IPS-20b (cell line): ENCODE data around the gene NUP188.

Experiments used
- H3K27ac ChIP-seq: one replicate; pipeline ENCODE4 v1.5.1; 2013; ENCODE audit warnings: low read length
- H3K27me3 ChIP-seq: 2 replicates; pipeline ENCODE4 v1.6.1; 2013; ENCODE audit warnings: mild to moderate bottlenecking, low read length, inconsistent platforms; ENCODE audit not compliant: insufficient read depth
- H3K36me3 ChIP-seq: 2 replicates; pipeline ENCODE4 v1.6.1; 2013; ENCODE audit warnings: low read depth, mild to moderate bottlenecking, inconsistent platforms, low read length, moderate library complexity; ENCODE audit not compliant: insufficient read depth
- H3K4me1 ChIP-seq: 2 replicates; pipeline ENCODE4 v1.6.1; 2013; ENCODE audit warnings: mild to moderate bottlenecking, control low read depth, inconsistent platforms, low read length, moderate library complexity; ENCODE audit not compliant: insufficient read depth
- H3K4me3 ChIP-seq: 2 replicates; pipeline ENCODE4 v1.5.1; 2013; ENCODE audit warnings: mild to moderate bottlenecking, low read length, inconsistent platforms
- H3K9ac ChIP-seq: 2 replicates; pipeline ENCODE4 v1.6.1; 2013; ENCODE audit warnings: low read depth, mild to moderate bottlenecking, inconsistent platforms, low read length, moderate library complexity
- H3K9me3 ChIP-seq: 2 replicates; pipeline ENCODE4 v1.6.1; 2013; ENCODE audit warnings: mild to moderate bottlenecking, low read depth, low read length, inconsistent platforms; ENCODE audit not compliant: insufficient read depth

The NUP188 gene

GRCh38 chr9:129011761-129012181 is 64.3 kb downstream of the NUP188 start:
- Histone ChIP-seq H3K27me3 (no peaks in the 10 kb centered on the region), H3K27ac (no peak overlapping the region), H3K36me3 (peaks cover 59% of the 10 kb centered on the region)

GRCh38 chr9:129012343-129012742 is 64.8 kb downstream of the NUP188 start:
- no peak overlapping the region for H3K27ac ChIP-seq
- H3K4me1 ChIP-seq = no peaks in the 10 kb centered on the region
- no peak overlapping the region for H3K9ac ChIP-seq
- no peak overlapping the region for H3K4me3 ChIP-seq
- no peaks in the 10 kb centered on the region for H3K9me3 ChIP-seq
- H3K27me3 ChIP-seq = no peaks in the 10 kb centered on the region
- H3K36me3 ChIP-seq = peaks cover 54% of the 10 kb centered on the region

More at GRCh38 chr9:129011761-129012181, 64.3 kb downstream of the NUP188 start:
- Histone ChIP-seq H3K9ac (no peak overlapping the region), H3K4me1 (no peaks in the 10 kb centered on the region), H3K4me3 (no peak overlapping the region), H3K9me3 (no peaks in the 10 kb centered on the region)

- Histone ChIP-seq H3K27me3 (no peaks in the 10 kb centered on the region), H3K36me3 (peaks cover 48% of the 10 kb centered on the region), H3K4me1 (no peaks in the 10 kb centered on the region), H3K27ac (no peak overlapping the region), H3K9me3 (no peaks in the 10 kb centered on the region), H3K9ac (no peak overlapping the region), H3K4me3 (no peak overlapping the region)
Observed at GRCh38 chr9:129012893-129013448, 65.5 kb downstream of the NUP188 start.

GRCh38 chr9:129013674-129014073 is 66.2 kb downstream of the NUP188 start:
- H3K27ac ChIP-seq = no peak overlapping the region
- H3K36me3 ChIP-seq = peaks cover 43% of the 10 kb centered on the region
- H3K4me1 ChIP-seq = no peaks in the 10 kb centered on the region
- no peak overlapping the region for H3K4me3 ChIP-seq
- H3K9me3 ChIP-seq = no peaks in the 10 kb centered on the region
- H3K9ac ChIP-seq = no peak overlapping the region
- no peaks in the 10 kb centered on the region for H3K27me3 ChIP-seq

GRCh38 chr9:129014124-129014523 is 66.6 kb downstream of the NUP188 start:
- no peaks in the 10 kb centered on the region for H3K27me3 ChIP-seq
- no peaks in the 10 kb centered on the region for H3K4me1 ChIP-seq
- H3K9me3 ChIP-seq = no peaks in the 10 kb centered on the region
- no peak overlapping the region for H3K9ac ChIP-seq
- H3K36me3 ChIP-seq = peaks cover 44% of the 10 kb centered on the region
- H3K4me3 ChIP-seq = no peak overlapping the region
- H3K27ac ChIP-seq = no peak overlapping the region

- Histone ChIP-seq H3K4me3 (no peak overlapping the region), H3K36me3 (peaks cover 46% of the 10 kb centered on the region), H3K4me1 (no peaks in the 10 kb centered on the region), H3K9me3 (no peaks in the 10 kb centered on the region), H3K27ac (no peak overlapping the region), H3K9ac (no peak overlapping the region), H3K27me3 (no peaks in the 10 kb centered on the region)
Observed at GRCh38 chr9:129014608-129015007, 67.1 kb downstream of the NUP188 start.

GRCh38 chr9:129021091-129021490 is 73.6 kb downstream of the NUP188 start:
- H3K9me3 ChIP-seq = no peaks in the 10 kb centered on the region
- H3K9ac ChIP-seq = no peak overlapping the region
- H3K36me3 ChIP-seq = peaks cover 6% of the 10 kb centered on the region; the same call in 1 of the 2 replicates
- no peaks in the 10 kb centered on the region; the same call in 1 of the 2 replicates for H3K4me1 ChIP-seq
- no peaks in the 10 kb centered on the region for H3K27me3 ChIP-seq
- no peak overlapping the region for H3K27ac ChIP-seq
- no peak overlapping the region for H3K4me3 ChIP-seq

GRCh38 chr9:129022037-129022436 is 74.5 kb downstream of the NUP188 start:
- H3K27me3 ChIP-seq = no peaks in the 10 kb centered on the region
- H3K9ac ChIP-seq = no peak overlapping the region
- H3K9me3 ChIP-seq = no peaks in the 10 kb centered on the region
- no peaks in the 10 kb centered on the region; the same call in 1 of the 2 replicates for H3K4me1 ChIP-seq
- H3K4me3 ChIP-seq = no peak overlapping the region
- H3K27ac ChIP-seq = no peak overlapping the region
- peaks cover 6% of the 10 kb centered on the region; the same call in 1 of the 2 replicates for H3K36me3 ChIP-seq

- Histone ChIP-seq H3K36me3 (peaks cover 6% of the 10 kb centered on the region; the same call in 1 of the 2 replicates), H3K4me1 (no peaks in the 10 kb centered on the region; the same call in 1 of the 2 replicates), H3K27ac (no peak overlapping the region), H3K9me3 (no peaks in the 10 kb centered on the region), H3K4me3 (no peak overlapping the region), H3K9ac (0 out of 2 replicates have a peak overlapping the region, but pooled peaks have one; percentile 32), H3K27me3 (no peaks in the 10 kb centered on the region)
Observed at GRCh38 chr9:129023036-129023907, 75.8 kb downstream of the NUP188 start.

GRCh38 chr9:129023908-129024233 is 76.4 kb downstream of the NUP188 start:
- Histone ChIP-seq H3K4me1 (no peaks in the 10 kb centered on the region; the same call in 1 of the 2 replicates), H3K4me3 (no peak overlapping the region), H3K27ac (no peak overlapping the region), H3K9ac (0 out of 2 replicates have a peak overlapping the region, but pooled peaks have one; percentile 32), H3K27me3 (no peaks in the 10 kb centered on the region), H3K36me3 (peaks cover 5% of the 10 kb centered on the region; the same call in 1 of the 2 replicates), H3K9me3 (no peaks in the 10 kb centered on the region)

- Histone ChIP-seq H3K4me1 (no peaks in the 10 kb centered on the region; the same call in 1 of the 2 replicates), H3K27ac (no peak overlapping the region), H3K27me3 (no peaks in the 10 kb centered on the region), H3K36me3 (no peaks in the 10 kb centered on the region), H3K9ac (no peak overlapping the region; the same call in 1 of the 2 replicates), H3K4me3 (peak overlapping the region; percentile 75), H3K9me3 (no peaks in the 10 kb centered on the region)
Observed at GRCh38 chr9:129026442-129027223, 79.1 kb downstream of the NUP188 start.
